Measurements from ENCODE around the gene TDRD9. TPM values are rescaled to one million over a fixed set of nuclear protein-coding genes. Genes with fewer than 3 reads are reported as not detected.

TDRD9 gene
- total and polyA plus RNA-seq, 2 of the 4 experiments (the other 2 are of a cell fraction): 0.07 to 0.18 TPM

GRCh38 chr14:104093366-104094055 is 165.3 kb downstream of the TDRD9 start:
- in situ Hi-C loops (cut with MboI; ENCODE audit: low sequenced_read_pairs) (loop anchor here (25.0 kb wide), 2 partner anchors 469 to 544 kb away; no protein-coding TSS in a partner anchor), dilution Hi-C loops (cut with HindIII; ENCODE audit: low sequenced_read_pairs, unreplicated experiment) (no loop called here), intact Hi-C loops (cut with micrococcal nuclease) (loop anchor here (1.0 kb wide), 1 partner anchor 547 kb away; no protein-coding TSS in a partner anchor)
- Histone ChIP-seq H2AK9ac (replicated peaks; ENCODE audit: low read depth, low read length, poor library complexity) (no peak overlapping the region), H3K23ac (ENCODE audit: low read depth, low read length) (no peak overlapping the region), H3K27me3 (ENCODE audit: control insufficient read depth, insufficient read depth, low read length) (no peaks in the 10 kb centered on the region; the same call in 1 of the 2 replicates), H3K79me1 (ENCODE audit: low read depth in 1 of 2, low read length in 2 of 2) (no peaks in the 10 kb centered on the region), H3K9me3 (ENCODE audit: control insufficient read depth, insufficient read depth, low read length) (no peaks in the 10 kb centered on the region), H3K9me1 (ENCODE audit: insufficient read depth, low read length) (no peaks in the 10 kb centered on the region), H3K9ac (ENCODE audit: low read depth, low read length) (no peak overlapping the region), H2BK120ac (ENCODE audit: low read depth, low read length) (no peak overlapping the region), H4K8ac (ENCODE audit: low read depth in 2 of 2, low read length in 2 of 2) (no peak overlapping the region), H2BK5ac (ENCODE audit: low read depth, low read length, poor library complexity, severe bottlenecking) (no peak overlapping the region), H2BK20ac (ENCODE audit: low read depth, low read length) (no peak overlapping the region), H2AFZ (replicated peaks; ENCODE audit: low read length, poor library complexity) (no peak overlapping the region), H3K18ac (ENCODE audit: low read depth, low read length) (no peak overlapping the region), H3K4me1 (ENCODE audit: control insufficient read depth, insufficient read depth, low read length) (no peaks in the 10 kb centered on the region), H2BK15ac (ENCODE audit: low read depth, low read length) (no peak overlapping the region), H4K20me1 (ENCODE audit: insufficient read depth, low read length) (no peaks in the 10 kb centered on the region), H3K4ac (ENCODE audit: low read depth, low read length) (no peak overlapping the region), H3K56ac (ENCODE audit: extremely low read depth, insufficient read depth, low read length) (no peak overlapping the region), H3K14ac (replicated peaks; ENCODE audit: low read depth, low read length) (no peak overlapping the region), H3K36me3 (ENCODE audit: control insufficient read depth, insufficient read depth, low read length) (no peaks in the 10 kb centered on the region), H3K27ac (ENCODE audit: insufficient read depth, low read length) (no peak overlapping the region), H4K91ac (ENCODE audit: insufficient read depth, low read depth, low read length) (no peak overlapping the region), H4K5ac (ENCODE audit: low read depth, low read length) (no peak overlapping the region), H2AK5ac (ENCODE audit: low read depth, low read length) (no peak overlapping the region), H3K4me2 (ENCODE audit: low read depth, low read length) (no peak overlapping the region), H3K4me3 (ENCODE audit: insufficient read depth, low read depth, low read length) (no peak overlapping the region)
- BruUV-seq (replicated peaks): no TSS peak
- DNase-seq (no peak), ATAC-seq (ENCODE audit: low read depth) (no peak)
- CTCF ChIA-PET: no interaction called here
- 59% methylated on average over 9 of the region's 18 CpGs; no CpG with 5 or more reads in 1 of the 2 experiments for WGBS, 2 experiments (ENCODE audit: extremely low coverage in 2 of 2, insufficient read length in 1 of 2)
- no peak for TF ChIP-seq USF2 (IDR thresholded peaks at IDR 0.05; ENCODE audit: low read depth, low read length)
- TF ChIP-seq CTCF (conservative IDR thresholded peaks at IDR 0.05; ENCODE audit: low read depth, low read length): no peak
- TF ChIP-seq MAFK (IDR thresholded peaks at IDR 0.05; ENCODE audit: low read depth, low read length): no peak
- no peak for TF ChIP-seq BHLHE40 (IDR thresholded peaks at IDR 0.05; ENCODE audit: low read depth, low read length)
- TF ChIP-seq FOS (IDR thresholded peaks at IDR 0.05; ENCODE audit: low read depth, low read length): no peak
- TF ChIP-seq MXI1 (IDR thresholded peaks at IDR 0.05; ENCODE audit: borderline replicate concordance, low read depth, low read length): no peak
- TF ChIP-seq RAD21 (IDR thresholded peaks at IDR 0.05; ENCODE audit: low read length): no peak
- POLR2A ChIA-PET (ENCODE audit: unreplicated experiment): no interaction called here

All from IMR-90 (cell line).